Measurements from ENCODE around the gene SEMA3D. TPM values are rescaled to one million over a fixed set of nuclear protein-coding genes. Genes with fewer than 3 reads are reported as not detected.

Gene SEMA3D
- total and polyA plus RNA-seq, 9 of the 15 experiments (the other 6 are each of a cell fraction or from before 2014, with no cell fraction given) = 0.01 to 0.10 (median 0.04) TPM; not detected in 1

DNA sequence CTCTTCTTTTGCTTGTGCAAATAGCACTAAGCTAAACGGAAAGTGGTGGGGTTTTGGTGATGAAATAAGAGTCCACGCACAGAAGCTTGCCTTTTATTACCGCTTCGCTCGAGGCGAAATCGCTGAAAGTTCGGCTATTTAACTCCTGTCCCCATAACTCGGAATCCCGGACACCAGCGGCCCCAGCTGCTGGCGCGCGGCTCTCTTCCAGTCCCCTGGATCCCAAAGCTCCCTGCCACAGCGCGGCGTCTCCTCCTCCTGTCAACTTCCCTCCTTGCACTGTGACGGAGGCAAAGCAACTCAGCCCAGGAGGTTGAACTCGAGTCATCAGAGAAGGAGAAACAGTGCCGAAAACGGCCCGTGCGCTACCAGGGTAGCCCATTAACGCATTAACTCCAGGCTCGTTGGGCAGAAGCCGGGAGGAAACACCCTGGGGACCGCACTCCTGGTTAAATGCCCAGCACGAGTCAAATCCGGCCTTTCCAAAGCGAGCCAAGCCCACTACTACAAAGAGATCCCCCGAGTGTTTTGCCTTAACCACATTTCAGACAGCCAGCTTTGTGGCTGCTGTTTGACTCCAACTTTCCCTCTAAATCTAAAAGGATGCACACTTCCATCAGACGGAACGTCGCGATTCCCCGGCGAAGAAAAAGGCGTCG is 1.3 kb downstream of the SEMA3D start:
- H3K36me3 ChIP-seq (ENCODE audit: control insufficient read depth, insufficient read depth, low read length) = no peaks in the 10 kb centered on the region
- no peak for ATAC-seq
- CTCF ChIA-PET (ENCODE audit: low intra/inter-chr PET ratio) = no interaction called here
- FAIRE-seq = no peak
- BruUV-seq (replicated peaks) = no TSS peak
- H3K4me3 ChIP-seq = no peak overlapping the region
- H3K9me3 ChIP-seq (replicated peaks; ENCODE audit: control insufficient read depth, insufficient read depth, low read depth, low read length) = no peaks in the 10 kb centered on the region
- H3K4me2 ChIP-seq (ENCODE audit: insufficient read depth, low read length) = no peak overlapping the region
- no peaks in the 10 kb centered on the region for H3K79me2 ChIP-seq (ENCODE audit: control insufficient read depth, insufficient read depth, low read length)
- H3K27me3 ChIP-seq (ENCODE audit: control insufficient read depth in 2 of 2, insufficient read depth in 2 of 2, low read length in 2 of 2) = no peaks in the 10 kb centered on the region
- intact Hi-C loops (cut with micrococcal nuclease) (no loop called here), in situ Hi-C loops (cut with MboI) (no loop called here)
- H3K4me1 ChIP-seq (replicated peaks in 1 of 2; ENCODE audit: control insufficient read depth in 2 of 2, insufficient read depth in 2 of 2, low read length in 2 of 2) = no peaks in the 10 kb centered on the region; a peak in 1 of 5 replicates
- no peak overlapping the region for H3K9ac ChIP-seq (ENCODE audit: insufficient read depth in 1 of 2, low read depth in 2 of 2, low read length in 2 of 2)
- no peaks in the 10 kb centered on the region for H4K20me1 ChIP-seq (replicated peaks; ENCODE audit: control insufficient read depth, insufficient read depth, low read length)
- 9% methylated on average over 36 of the region's 39 CpGs for WGBS (ENCODE audit: insufficient coverage, low coverage, missing lambda C conversion rate)
- no peak for TF ChIP-seq CBFA2T3 (IDR thresholded peaks at IDR 0.05)
- no peak for TF ChIP-seq HOXB6 (CRISPR knock-in tag; IDR thresholded peaks at IDR 0.05; ENCODE audit: borderline replicate concordance)
- no peak for TF ChIP-seq EP300 (IDR thresholded peaks at IDR 0.05; ENCODE audit: low read length)
- no peak for TF ChIP-seq GTF2A2 (tag; IDR thresholded peaks at IDR 0.05)
- no peak for TF ChIP-seq C11orf30 (IDR thresholded peaks at IDR 0.05; ENCODE audit: low read depth)
- TF ChIP-seq ZNF165 (CRISPR knock-in tag; IDR thresholded peaks at IDR 0.05; ENCODE audit: borderline replicate concordance) = no peak
- TF ChIP-seq, protein P1, sequence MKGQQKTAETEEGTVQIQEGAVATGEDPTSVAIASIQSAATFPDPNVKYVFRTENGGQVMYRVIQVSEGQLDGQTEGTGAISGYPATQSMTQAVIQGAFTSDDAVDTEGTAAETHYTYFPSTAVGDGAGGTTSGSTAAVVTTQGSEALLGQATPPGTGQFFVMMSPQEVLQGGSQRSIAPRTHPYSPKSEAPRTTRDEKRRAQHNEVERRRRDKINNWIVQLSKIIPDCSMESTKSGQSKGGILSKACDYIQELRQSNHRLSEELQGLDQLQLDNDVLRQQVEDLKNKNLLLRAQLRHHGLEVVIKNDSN (CRISPR knock-in tag; IDR thresholded peaks at IDR 0.05) = no peak
- TF ChIP-seq ZNF197 (CRISPR knock-in tag; IDR thresholded peaks at IDR 0.05; ENCODE audit: low read depth) = no peak
- no peak for TF ChIP-seq ELF1 (tag; IDR thresholded peaks at IDR 0.05)
- TF ChIP-seq, protein P2, sequence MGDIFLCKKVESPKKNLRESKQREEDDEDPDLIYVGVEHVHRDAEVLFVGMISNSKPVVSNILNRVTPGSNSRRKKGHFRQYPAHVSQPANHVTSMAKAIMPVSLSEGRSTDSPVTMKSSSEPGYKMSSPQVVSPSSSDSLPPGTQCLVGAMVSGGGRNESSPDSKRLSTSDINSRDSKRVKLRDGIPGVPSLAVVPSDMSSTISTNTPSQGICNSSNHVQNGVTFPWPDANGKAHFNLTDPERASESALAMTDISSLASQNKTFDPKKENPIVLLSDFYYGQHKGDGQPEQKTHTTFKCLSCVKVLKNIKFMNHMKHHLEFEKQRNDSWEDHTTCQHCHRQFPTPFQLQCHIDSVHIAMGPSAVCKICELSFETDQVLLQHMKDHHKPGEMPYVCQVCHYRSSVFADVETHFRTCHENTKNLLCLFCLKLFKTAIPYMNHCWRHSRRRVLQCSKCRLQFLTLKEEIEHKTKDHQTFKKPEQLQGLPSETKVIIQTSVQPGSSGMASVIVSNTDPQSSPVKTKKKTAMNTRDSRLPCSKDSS (IDR thresholded peaks at IDR 0.05; ENCODE audit: low read depth, partially characterized antibody) = no peak
- no peak for TF ChIP-seq ZNF785 (CRISPR knock-in tag; IDR thresholded peaks at IDR 0.05)
- TF ChIP-seq, protein P3, sequence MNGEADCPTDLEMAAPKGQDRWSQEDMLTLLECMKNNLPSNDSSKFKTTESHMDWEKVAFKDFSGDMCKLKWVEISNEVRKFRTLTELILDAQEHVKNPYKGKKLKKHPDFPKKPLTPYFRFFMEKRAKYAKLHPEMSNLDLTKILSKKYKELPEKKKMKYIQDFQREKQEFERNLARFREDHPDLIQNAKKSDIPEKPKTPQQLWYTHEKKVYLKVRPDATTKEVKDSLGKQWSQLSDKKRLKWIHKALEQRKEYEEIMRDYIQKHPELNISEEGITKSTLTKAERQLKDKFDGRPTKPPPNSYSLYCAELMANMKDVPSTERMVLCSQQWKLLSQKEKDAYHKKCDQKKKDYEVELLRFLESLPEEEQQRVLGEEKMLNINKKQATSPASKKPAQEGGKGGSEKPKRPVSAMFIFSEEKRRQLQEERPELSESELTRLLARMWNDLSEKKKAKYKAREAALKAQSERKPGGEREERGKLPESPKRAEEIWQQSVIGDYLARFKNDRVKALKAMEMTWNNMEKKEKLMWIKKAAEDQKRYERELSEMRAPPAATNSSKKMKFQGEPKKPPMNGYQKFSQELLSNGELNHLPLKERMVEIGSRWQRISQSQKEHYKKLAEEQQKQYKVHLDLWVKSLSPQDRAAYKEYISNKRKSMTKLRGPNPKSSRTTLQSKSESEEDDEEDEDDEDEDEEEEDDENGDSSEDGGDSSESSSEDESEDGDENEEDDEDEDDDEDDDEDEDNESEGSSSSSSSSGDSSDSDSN (IDR thresholded peaks at IDR 0.05; ENCODE audit: borderline replicate concordance in 1 of 2, low read depth in 2 of 2, low read length in 2 of 2) = no peak
- TF ChIP-seq ZNF354B (CRISPR knock-in tag; IDR thresholded peaks at IDR 0.05) = no peak
- no peak for TF ChIP-seq KAT7 (CRISPR knock-in tag; IDR thresholded peaks at IDR 0.05; ENCODE audit: borderline replicate concordance)
- POLR2A ChIA-PET = no interaction called here
- no peak overlapping the region for H2AFZ ChIP-seq (ENCODE audit: low read depth, low read length)
- no peak overlapping the region for H3K27ac ChIP-seq (ENCODE audit: extremely low read depth, low read depth, low read length)
- no peaks in the 10 kb centered on the region for H3K9me1 ChIP-seq (ENCODE audit: control insufficient read depth, insufficient read depth, low read length)
- DNase-seq (ENCODE audit: extremely low read depth in 1 of 4, low spot score in 3 of 4) = no peak

Measured in K562 (cell line).